ENCODE data around the gene ASCL5.

Gene ASCL5

GRCh38 chr1:201143726-201144635 is 17.0 kb upstream of the ASCL5 start:
- Mint-ChIP-seq H3K4me1 (no peaks in the 10 kb centered on the region), H3K27ac (no peak overlapping the region), H3K36me3 (ENCODE audit: low read depth) (peaks cover 7% of the 10 kb centered on the region), H3K4me3 (no peak overlapping the region), H3K27me3 (no peaks in the 10 kb centered on the region), H3K9me3 (no peaks in the 10 kb centered on the region)
- DNase-seq (no peak), ATAC-seq (no peak)

GRCh38 chr1:201142849-201143725 is 16.1 kb upstream of the ASCL5 start:
- H3K9me3 Mint-ChIP-seq, result no peaks in the 10 kb centered on the region
- H3K36me3 Mint-ChIP-seq (ENCODE audit: low read depth), result peaks cover 7% of the 10 kb centered on the region
- DNase-seq, result no peak
- no peak overlapping the region for H3K4me3 Mint-ChIP-seq
- H3K27me3 Mint-ChIP-seq, result no peaks in the 10 kb centered on the region
- ATAC-seq, result no peak
- H3K27ac Mint-ChIP-seq, result no peak overlapping the region
- no peaks in the 10 kb centered on the region for H3K4me1 Mint-ChIP-seq

GRCh38 chr1:201142011-201142848 is 15.2 kb upstream of the ASCL5 start:
- H3K9me3 Mint-ChIP-seq, result no peaks in the 10 kb centered on the region
- peaks cover 7% of the 10 kb centered on the region for H3K36me3 Mint-ChIP-seq (ENCODE audit: low read depth)
- no peak overlapping the region for H3K27ac Mint-ChIP-seq
- DNase-seq (no peak), ATAC-seq (no peak)
- no peak overlapping the region for H3K4me3 Mint-ChIP-seq
- H3K4me1 Mint-ChIP-seq, result no peaks in the 10 kb centered on the region
- no peaks in the 10 kb centered on the region for H3K27me3 Mint-ChIP-seq

GRCh38 chr1:201141418-201141817 is 14.4 kb upstream of the ASCL5 start:
- Mint-ChIP-seq H3K27ac (no peak overlapping the region), H3K4me1 (no peaks in the 10 kb centered on the region), H3K27me3 (no peaks in the 10 kb centered on the region), H3K36me3 (ENCODE audit: low read depth) (peaks cover 5% of the 10 kb centered on the region), H3K9me3 (no peaks in the 10 kb centered on the region), H3K4me3 (no peak overlapping the region)
- no peak for DNase-seq
- no peak for ATAC-seq

- no peak overlapping the region for H3K27ac Mint-ChIP-seq
- peaks cover 5% of the 10 kb centered on the region for H3K36me3 Mint-ChIP-seq (ENCODE audit: low read depth)
Measured at GRCh38 chr1:201140941-201141260, 13.9 kb upstream of the ASCL5 start.

GRCh38 chr1:201140235-201140940 is 13.4 kb upstream of the ASCL5 start:
- Mint-ChIP-seq H3K4me3 (no peak overlapping the region), H3K4me1 (no peaks in the 10 kb centered on the region), H3K27ac (no peak overlapping the region), H3K36me3 (ENCODE audit: low read depth) (peaks cover 5% of the 10 kb centered on the region), H3K9me3 (no peaks in the 10 kb centered on the region), H3K27me3 (no peaks in the 10 kb centered on the region)
- ATAC-seq (no peak), DNase-seq (no peak)

More at GRCh38 chr1:201140941-201141260, 13.9 kb upstream of the ASCL5 start:
- ATAC-seq, result no peak
- no peak for DNase-seq
- Mint-ChIP-seq H3K4me3 (no peak overlapping the region), H3K27me3 (no peaks in the 10 kb centered on the region), H3K4me1 (no peaks in the 10 kb centered on the region), H3K9me3 (no peaks in the 10 kb centered on the region)

GRCh38 chr1:201139756-201140155 is 12.8 kb upstream of the ASCL5 start:
- H3K9me3 Mint-ChIP-seq, result no peaks in the 10 kb centered on the region
- ATAC-seq (no peak), DNase-seq (no peak)
- no peaks in the 10 kb centered on the region for H3K27me3 Mint-ChIP-seq
- H3K4me3 Mint-ChIP-seq, result no peak overlapping the region
- H3K36me3 Mint-ChIP-seq (ENCODE audit: low read depth), result peaks cover 5% of the 10 kb centered on the region
- no peaks in the 10 kb centered on the region for H3K4me1 Mint-ChIP-seq
- H3K27ac Mint-ChIP-seq, result no peak overlapping the region

GRCh38 chr1:201139306-201139705 is 12.3 kb upstream of the ASCL5 start:
- H3K9me3 Mint-ChIP-seq, result no peaks in the 10 kb centered on the region
- ATAC-seq (no peak), DNase-seq (no peak)
- peaks cover 5% of the 10 kb centered on the region for H3K36me3 Mint-ChIP-seq (ENCODE audit: low read depth)
- H3K4me3 Mint-ChIP-seq, result no peak overlapping the region
- H3K27me3 Mint-ChIP-seq, result no peaks in the 10 kb centered on the region
- H3K27ac Mint-ChIP-seq, result no peak overlapping the region
- H3K4me1 Mint-ChIP-seq, result no peaks in the 10 kb centered on the region

GRCh38 chr1:201138311-201138840 is 11.4 kb upstream of the ASCL5 start:
- H3K36me3 Mint-ChIP-seq (ENCODE audit: low read depth), result peaks cover 5% of the 10 kb centered on the region

GRCh38 chr1:201137579-201138310 is 10.8 kb upstream of the ASCL5 start:
- Mint-ChIP-seq H3K36me3 (ENCODE audit: low read depth) (peaks cover 2% of the 10 kb centered on the region), H3K4me3 (no peak overlapping the region), H3K27me3 (no peaks in the 10 kb centered on the region), H3K4me1 (no peaks in the 10 kb centered on the region), H3K9me3 (no peaks in the 10 kb centered on the region), H3K27ac (no peak overlapping the region)
- ATAC-seq, result no peak
- no peak for DNase-seq

More at GRCh38 chr1:201138311-201138840, 11.4 kb upstream of the ASCL5 start:
- DNase-seq (no peak), ATAC-seq (no peak)
- Mint-ChIP-seq H3K9me3 (no peaks in the 10 kb centered on the region), H3K4me3 (no peak overlapping the region), H3K4me1 (no peaks in the 10 kb centered on the region), H3K27me3 (no peaks in the 10 kb centered on the region), H3K27ac (no peak overlapping the region)

- Mint-ChIP-seq H3K9me3 (no peaks in the 10 kb centered on the region), H3K4me3 (no peak overlapping the region), H3K27ac (no peak overlapping the region), H3K27me3 (no peaks in the 10 kb centered on the region), H3K36me3 (ENCODE audit: low read depth) (peaks cover 2% of the 10 kb centered on the region), H3K4me1 (no peaks in the 10 kb centered on the region)
- DNase-seq (no peak), ATAC-seq (no peak)
Measured at GRCh38 chr1:201137024-201137392, 10.0 kb upstream of the ASCL5 start.

- Mint-ChIP-seq H3K4me1 (no peaks in the 10 kb centered on the region), H3K27ac (no peak overlapping the region), H3K27me3 (no peaks in the 10 kb centered on the region), H3K9me3 (no peaks in the 10 kb centered on the region), H3K36me3 (ENCODE audit: low read depth) (peaks cover 2% of the 10 kb centered on the region), H3K4me3 (no peak overlapping the region)
- no peak for DNase-seq
- no peak for ATAC-seq
Measured at GRCh38 chr1:201136355-201137023, 9.5 kb upstream of the ASCL5 start.

- Mint-ChIP-seq H3K4me3 (no peak overlapping the region), H3K27me3 (no peaks in the 10 kb centered on the region), H3K36me3 (ENCODE audit: low read depth) (peaks cover 2% of the 10 kb centered on the region), H3K4me1 (no peaks in the 10 kb centered on the region), H3K9me3 (no peaks in the 10 kb centered on the region), H3K27ac (no peak overlapping the region)
- ATAC-seq (no peak), DNase-seq (no peak)
Measured at GRCh38 chr1:201134405-201134804, 7.4 kb upstream of the ASCL5 start.
